ENCODE results near the gene LPCAT2. TPM values are rescaled to one million over a fixed set of nuclear protein-coding genes. Genes with fewer than 3 reads are reported as not detected.

Gene LPCAT2
- 4.3 to 8.3 TPM (median 5.9 TPM) in 5 replicates for total RNA-seq (2022; extraction: Qiagen RNA extraction; ENCODE audit: low read depth)

DNA sequence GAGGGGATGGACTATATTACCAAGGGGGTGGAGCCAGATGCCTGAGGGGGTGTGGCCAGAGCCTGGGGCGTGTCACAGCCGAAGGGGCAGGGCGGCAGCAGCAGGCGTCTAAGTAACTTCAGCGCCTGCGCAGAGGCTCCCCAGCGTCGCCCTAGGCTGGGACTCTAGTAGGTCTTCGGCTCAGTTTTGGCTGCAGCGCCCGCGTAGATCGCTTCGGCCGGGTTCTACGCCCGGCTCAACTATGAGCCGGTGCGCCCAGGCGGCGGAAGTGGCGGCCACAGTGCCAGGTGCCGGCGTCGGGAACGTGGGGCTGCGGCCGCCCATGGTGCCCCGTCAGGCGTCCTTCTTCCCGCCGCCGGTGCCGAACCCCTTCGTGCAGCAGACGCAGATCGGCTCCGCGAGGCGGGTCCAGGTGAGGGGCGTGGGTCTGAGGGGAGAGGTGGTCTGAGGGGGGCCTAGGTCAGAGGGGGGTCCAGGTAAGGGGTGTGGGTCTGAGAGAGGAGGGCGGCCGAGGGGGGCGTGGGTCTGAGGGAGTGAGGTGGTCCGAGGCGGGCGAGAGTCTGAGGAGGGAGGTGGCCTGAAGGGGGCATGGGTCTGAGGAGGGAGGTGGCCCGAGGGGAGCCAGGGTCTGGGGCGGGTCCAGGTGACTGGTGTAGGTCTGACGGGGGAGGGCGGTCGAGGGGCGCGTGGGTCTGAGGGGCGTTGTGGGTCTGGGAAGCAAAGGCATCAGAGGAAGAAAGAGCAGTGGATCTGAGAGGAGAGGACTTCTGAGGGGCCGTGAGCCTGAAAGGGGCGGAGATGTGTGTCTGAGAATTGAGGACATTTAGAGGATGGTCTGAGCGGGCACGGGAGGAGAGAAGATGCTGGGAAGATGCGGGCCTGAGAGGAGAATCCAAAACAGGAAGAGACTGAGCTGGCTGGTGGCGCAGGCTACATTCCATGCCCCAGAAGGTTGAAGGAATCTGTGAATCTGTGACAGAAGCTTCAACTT, at the start of gene LPCAT2:
Gene LPCAT2 (plus strand): TSS at position 132 of the 991 bp plus-strand sequence. CDS start 110 bp downstream, at position 242.

GRCh38 chr16:55478827-55479429, 29.9 kb upstream of the LPCAT2 start, which contains the start of gene MMP2:
TSS of gene MMP2 (plus strand) at chr16:55479198. CDS start at chr16:55479480, 282 bp downstream.

DNA sequence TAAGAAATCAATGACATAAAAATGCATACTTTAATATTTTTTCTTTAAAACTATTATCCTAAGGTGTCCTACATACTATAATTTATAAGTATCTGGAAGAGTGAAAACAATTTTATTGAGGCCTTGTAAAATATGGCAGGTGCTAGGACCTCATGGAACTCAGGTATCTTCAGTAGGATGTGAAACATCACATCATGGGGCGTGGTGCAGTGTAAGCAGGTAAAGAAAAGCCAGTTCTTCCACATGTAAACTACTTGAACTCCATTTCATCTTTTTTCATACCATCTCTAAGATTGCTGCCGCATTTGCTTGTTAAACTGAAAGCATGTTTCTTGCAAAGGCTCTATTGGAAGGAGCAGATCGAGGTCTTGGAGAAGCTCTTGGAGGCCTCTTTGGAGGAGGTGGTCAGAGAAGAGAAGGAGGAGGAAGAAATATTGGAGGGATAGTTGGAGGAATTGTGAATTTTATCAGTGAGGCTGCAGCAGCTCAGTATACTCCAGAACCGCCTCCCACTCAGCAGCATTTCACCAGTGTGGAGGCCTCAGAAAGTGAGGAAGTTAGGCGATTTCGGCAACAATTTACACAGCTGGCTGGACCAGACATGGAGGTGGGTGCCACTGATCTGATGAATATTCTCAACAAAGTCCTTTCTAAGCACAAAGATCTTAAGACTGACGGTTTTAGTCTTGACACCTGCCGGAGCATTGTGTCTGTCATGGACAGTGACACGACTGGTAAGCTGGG, 57.7 kb downstream of the LPCAT2 start, which contains the start of gene CAPNS2:
Gene CAPNS2 (plus strand): TSS at position 253 of the 744 bp plus-strand sequence. CDS start 73 bp downstream, at position 326.

Other genes with a start within 250 kb of the LPCAT2 start
- gene IRX6, start 184.9 kb upstream of the LPCAT2 start, total RNA-seq (2022; extraction: Qiagen RNA extraction; ENCODE audit: low read depth), result not detected in 5 replicates
- gene MMP2, start 29.9 kb upstream of the LPCAT2 start, total RNA-seq (2022; extraction: Qiagen RNA extraction; ENCODE audit: low read depth), result 9.4 to 13.8 TPM (median 11.6 TPM) in 5 replicates
- 0.09 TPM in 1 of 5 replicates, not detected in the others for gene CAPNS2, start 57.6 kb downstream of the LPCAT2 start, total RNA-seq (2022; extraction: Qiagen RNA extraction; ENCODE audit: low read depth)
- gene SLC6A2, start 146.9 kb downstream of the LPCAT2 start, total RNA-seq (2022; extraction: Qiagen RNA extraction; ENCODE audit: low read depth), result 0.04 TPM in 1 of 5 replicates, not detected in the others

Data from A549 treated with DMSO at 1 μM for 4 hours (cell line).